GM10248 (cell line): Measurements from ENCODE around the gene AKT3.
"Not testable (repeated sequence)": the region's sequence is repeated elsewhere in the genome, so short reads cannot be mapped to it uniquely, and the experiment has no call there.

ENCODE experiments used
- CTCF ChIA-PET: fragments of 300-600 bp; sonication (Branson Sonifier 250); formaldehyde crosslinking; extraction: SDS; loops from one replicate; lab custom pipeline; 2021; ENCODE audit warnings: antibody characterized with exemption; lab: Yijun Ruan, JAX
- POLR2A ChIA-PET: fragments of 350-650 bp; sonication (Branson Sonifier 250); formaldehyde crosslinking; extraction: SDS; loops from one replicate; lab custom pipeline; 2020; ENCODE audit warnings: antibody characterized with exemption; lab: Yijun Ruan, JAX
- DNase-seq: peaks from one replicate; pipeline ENCODE4 v3.0.0; 2012; ENCODE audit errors: extremely low spot score
- CTCF ChIP-seq: IDR thresholded peaks from 2 replicates; pipeline ENCODE4 v1.5.1; 2012; ENCODE audit warnings: mild to moderate bottlenecking, low read depth; ENCODE audit errors: extremely low read depth, missing control alignments, control extremely low read depth

AKT3 gene

GRCh38 chr1:243831463-243831862 lies 18.6 kb downstream of the AKT3 start:
- DNase-seq: no peak
- TF ChIP-seq CTCF: no peak
- ChIA-PET CTCF (interaction anchor here (1.3 kb wide), 1 partner anchor 16 kb away, joined by 4 read pairs; no protein-coding TSS in a partner anchor), POLR2A (no interaction called here)

- CTCF ChIA-PET: no interaction called here
- POLR2A ChIA-PET: no interaction called here
- DNase-seq: no peak
- no peak for TF ChIP-seq CTCF
Measured at GRCh38 chr1:243827206-243827605, 22.8 kb downstream of the AKT3 start.

GRCh38 chr1:243824907-243825306 lies 25.1 kb downstream of the AKT3 start:
- CTCF ChIA-PET, POLR2A ChIA-PET, DNase-seq: not testable (repeated sequence)

- CTCF ChIA-PET: interaction anchor here (1.2 to 2.0 kb wide), 2 partner anchors 15 to 16 kb away, joined by 3 to 4 read pairs; no protein-coding TSS in a partner anchor
- DNase-seq: no peak
- POLR2A ChIA-PET: no interaction called here
- TF ChIP-seq CTCF: no peak
Measured at GRCh38 chr1:243821177-243821680, 28.8 kb downstream of the AKT3 start.

- TF ChIP-seq CTCF: no peak
- ChIA-PET POLR2A (no interaction called here), CTCF (interaction anchor here (0.8 kb wide), 1 partner anchor 20 kb away, joined by 3 read pairs; no protein-coding TSS in a partner anchor)
- no peak for DNase-seq
Measured at GRCh38 chr1:243819438-243819839, 30.6 kb downstream of the AKT3 start.

- DNase-seq: no peak
- ChIA-PET CTCF (interaction anchor here (0.8 kb wide), 1 partner anchor 20 kb away, joined by 3 read pairs; no protein-coding TSS in a partner anchor), POLR2A (no interaction called here)
- TF ChIP-seq CTCF: no peak
Measured at GRCh38 chr1:243818978-243819377, 31.1 kb downstream of the AKT3 start.

- ChIA-PET POLR2A (no interaction called here), CTCF (interaction anchor here (0.7 to 1.5 kb wide), 4 partner anchors 9 to 473 kb away, joined by 3 to 4 read pairs (median 4); no protein-coding TSS in a partner anchor)
- no peak for DNase-seq
- TF ChIP-seq CTCF: no peak
Measured at GRCh38 chr1:243814718-243815117, 35.3 kb downstream of the AKT3 start.

GRCh38 chr1:243807346-243807745 lies 42.7 kb downstream of the AKT3 start:
- POLR2A ChIA-PET, CTCF ChIA-PET, DNase-seq: not testable (repeated sequence)
